Measurements from ENCODE around the gene NR6A1.
A peak's percentile ranks its signal among the peaks of the same experiment; 100 is the strongest.

Gene NR6A1

DNA sequence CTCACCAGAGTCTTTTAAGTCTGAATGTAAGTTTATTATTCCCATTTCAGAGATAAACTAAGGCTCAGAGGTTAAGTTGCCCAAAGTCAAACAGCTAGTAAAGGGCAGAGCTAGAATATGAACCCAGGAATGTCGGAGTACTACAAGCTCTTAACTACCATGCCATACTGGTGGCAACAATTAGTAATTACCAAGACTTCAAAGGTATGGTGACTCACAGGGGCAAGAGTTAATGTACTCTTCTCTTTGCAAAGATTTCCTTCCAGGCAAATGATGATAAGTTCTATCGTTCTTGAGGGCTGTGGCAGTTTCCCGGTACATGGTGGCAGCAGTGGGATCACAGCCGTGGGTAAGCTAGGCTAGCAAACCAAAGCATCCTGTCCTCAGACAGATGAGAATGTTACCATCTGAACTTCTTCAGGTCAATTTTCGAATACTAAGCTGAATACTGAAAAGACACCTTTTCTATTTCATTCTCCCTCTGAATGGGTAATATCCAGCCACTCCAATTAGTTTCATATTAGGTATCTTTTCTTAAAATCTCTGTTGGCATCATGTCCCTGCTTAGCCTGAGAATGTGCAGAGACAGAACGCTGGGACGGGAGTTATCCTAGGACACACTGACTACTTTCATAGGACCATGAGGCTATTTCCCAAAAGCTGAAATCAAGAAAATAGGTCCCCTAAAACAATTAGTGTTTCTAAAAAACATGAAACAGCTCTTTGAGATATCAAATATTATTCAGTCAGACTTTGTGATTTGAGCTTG, 147.0 kb downstream of the NR6A1 start:
- no peak overlapping the region for H3K9ac ChIP-seq (ENCODE audit: low read length)
- H2AK5ac ChIP-seq (ENCODE audit: low read length), result no peak overlapping the region
- no peak overlapping the region for H3K18ac ChIP-seq (ENCODE audit: low read length)
- H3K56ac ChIP-seq (ENCODE audit: low read length), result no peak overlapping the region
- no peak overlapping the region for H4K5ac ChIP-seq (ENCODE audit: low read length)
- no CpG with 5 or more reads among the region's 7 CpGs for WGBS (ENCODE audit: extremely low coverage, insufficient coverage, low lambda C conversion rate)
- no peak overlapping the region for H3K4me3 ChIP-seq (ENCODE audit: low read length)
- H2BK120ac ChIP-seq (ENCODE audit: low read depth, low read length), result no peak overlapping the region
- DNase-seq, result no peak
- H3K27ac ChIP-seq (ENCODE audit: low read depth, low read length), result no peak overlapping the region
- no peaks in the 10 kb centered on the region for H3K79me2 ChIP-seq (ENCODE audit: control insufficient read depth, insufficient read depth, low read length)
- no peak overlapping the region for H3K4ac ChIP-seq (ENCODE audit: low read depth, low read length)
- H3K23ac ChIP-seq (ENCODE audit: low read length), result no peak overlapping the region
- H4K8ac ChIP-seq (ENCODE audit: low read depth, low read length), result no peak overlapping the region
- peaks cover 8% of the 10 kb centered on the region for H3K4me1 ChIP-seq (ENCODE audit: control insufficient read depth, low read depth, low read length)
- no peak overlapping the region for H2BK5ac ChIP-seq (ENCODE audit: low read length)
- no peak overlapping the region for H3K4me2 ChIP-seq (ENCODE audit: low read length)
- H3K27me3 ChIP-seq (ENCODE audit: insufficient read depth, low read length, poor library complexity), result no peaks in the 10 kb centered on the region
- H2BK15ac ChIP-seq (replicated peaks; ENCODE audit: low read depth), result no peak overlapping the region
- peaks cover 4% of the 10 kb centered on the region for H3K79me1 ChIP-seq (ENCODE audit: low read length)
- no peaks in the 10 kb centered on the region for H3K36me3 ChIP-seq (ENCODE audit: control insufficient read depth, insufficient read depth, low read length)

GRCh38 chr9:124622882-124623281, 148.2 kb downstream of the NR6A1 start:
- no peaks in the 10 kb centered on the region for H3K79me2 ChIP-seq (ENCODE audit: control insufficient read depth, insufficient read depth, low read length)
- H3K27me3 ChIP-seq (ENCODE audit: insufficient read depth, low read length, poor library complexity), result no peaks in the 10 kb centered on the region
- no peak overlapping the region for H3K4me3 ChIP-seq (ENCODE audit: low read length)
- peak overlapping the region; percentile 78 for H2BK120ac ChIP-seq (ENCODE audit: low read depth, low read length)
- H3K9ac ChIP-seq (ENCODE audit: low read length), result no peak overlapping the region
- H3K27ac ChIP-seq (ENCODE audit: low read depth, low read length), result no peak overlapping the region
- H3K4ac ChIP-seq (ENCODE audit: low read depth, low read length), result no peak overlapping the region
- H2AK5ac ChIP-seq (ENCODE audit: low read length), result no peak overlapping the region
- no peak overlapping the region for H3K18ac ChIP-seq (ENCODE audit: low read length)
- DNase-seq, result no peak
- no peak overlapping the region for H2BK15ac ChIP-seq (replicated peaks; ENCODE audit: low read depth)
- no peak overlapping the region for H2BK5ac ChIP-seq (ENCODE audit: low read length)
- no peak overlapping the region for H3K23ac ChIP-seq (ENCODE audit: low read length)
- H3K4me1 ChIP-seq (ENCODE audit: control insufficient read depth, low read depth, low read length), result peaks cover 8% of the 10 kb centered on the region
- H4K8ac ChIP-seq (ENCODE audit: low read depth, low read length), result no peak overlapping the region
- peaks cover 4% of the 10 kb centered on the region for H3K79me1 ChIP-seq (ENCODE audit: low read length)
- no peak overlapping the region for H3K56ac ChIP-seq (ENCODE audit: low read length)
- no peak overlapping the region for H4K5ac ChIP-seq (ENCODE audit: low read length)
- H3K36me3 ChIP-seq (ENCODE audit: control insufficient read depth, insufficient read depth, low read length), result no peaks in the 10 kb centered on the region
- no peak overlapping the region for H3K4me2 ChIP-seq (ENCODE audit: low read length)

GRCh38 chr9:124621371-124622328, 149.5 kb downstream of the NR6A1 start:
- Histone ChIP-seq H3K9ac (ENCODE audit: low read length) (peak overlapping the region; percentile 4), H2AK5ac (ENCODE audit: low read length) (no peak overlapping the region), H4K5ac (ENCODE audit: low read length) (no peak overlapping the region), H3K79me2 (ENCODE audit: control insufficient read depth, insufficient read depth, low read length) (no peaks in the 10 kb centered on the region), H3K27ac (ENCODE audit: low read depth, low read length) (no peak overlapping the region), H3K27me3 (ENCODE audit: insufficient read depth, low read length, poor library complexity) (no peaks in the 10 kb centered on the region), H3K79me1 (ENCODE audit: low read length) (peaks cover 4% of the 10 kb centered on the region), H2BK120ac (ENCODE audit: low read depth, low read length) (no peak overlapping the region), H4K8ac (ENCODE audit: low read depth, low read length) (no peak overlapping the region), H2BK5ac (ENCODE audit: low read length) (no peak overlapping the region), H3K36me3 (ENCODE audit: control insufficient read depth, insufficient read depth, low read length) (no peaks in the 10 kb centered on the region), H3K23ac (ENCODE audit: low read length) (no peak overlapping the region), H3K4ac (ENCODE audit: low read depth, low read length) (no peak overlapping the region), H2BK15ac (replicated peaks; ENCODE audit: low read depth) (no peak overlapping the region), H3K4me3 (ENCODE audit: low read length) (no peak overlapping the region), H3K56ac (ENCODE audit: low read length) (peak overlapping the region; percentile 44), H3K18ac (ENCODE audit: low read length) (no peak overlapping the region), H3K4me2 (ENCODE audit: low read length) (no peak overlapping the region), H3K4me1 (ENCODE audit: control insufficient read depth, low read depth, low read length) (peaks cover 8% of the 10 kb centered on the region)
- DNase-seq, result peak; percentile 49
- no CpG with 5 or more reads among the region's 11 CpGs for WGBS (ENCODE audit: extremely low coverage, insufficient coverage, low lambda C conversion rate)

DNA sequence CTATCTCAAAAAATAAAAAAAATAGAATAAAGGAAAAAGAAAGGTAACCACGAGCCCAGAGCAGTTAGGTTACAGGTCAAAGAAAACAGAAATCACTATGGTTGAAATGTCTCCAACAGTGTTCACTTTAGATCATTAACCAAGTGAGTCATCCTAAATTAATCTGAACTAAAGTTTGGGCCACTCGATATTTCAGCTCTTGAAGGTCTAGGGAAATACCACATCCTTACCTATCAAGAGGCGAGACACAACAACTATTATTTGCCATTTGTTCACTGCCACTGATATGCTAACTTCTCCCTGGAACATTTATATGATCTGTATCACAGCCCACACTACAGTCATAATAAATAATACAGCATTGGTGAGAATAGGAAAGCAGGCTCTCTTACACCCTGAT, 152.6 kb downstream of the NR6A1 start:
- Histone ChIP-seq H4K5ac (ENCODE audit: low read length) (no peak overlapping the region), H3K4me3 (ENCODE audit: low read length) (no peak overlapping the region), H3K4ac (ENCODE audit: low read depth, low read length) (no peak overlapping the region), H3K79me1 (ENCODE audit: low read length) (peaks cover 7% of the 10 kb centered on the region), H2BK120ac (ENCODE audit: low read depth, low read length) (no peak overlapping the region), H3K4me1 (ENCODE audit: control insufficient read depth, low read depth, low read length) (peaks cover 8% of the 10 kb centered on the region), H4K8ac (ENCODE audit: low read depth, low read length) (no peak overlapping the region), H3K56ac (ENCODE audit: low read length) (no peak overlapping the region), H3K79me2 (ENCODE audit: control insufficient read depth, insufficient read depth, low read length) (no peaks in the 10 kb centered on the region), H2AK5ac (ENCODE audit: low read length) (no peak overlapping the region), H3K9ac (ENCODE audit: low read length) (no peak overlapping the region), H3K27ac (ENCODE audit: low read depth, low read length) (no peak overlapping the region), H3K36me3 (ENCODE audit: control insufficient read depth, insufficient read depth, low read length) (no peaks in the 10 kb centered on the region), H3K23ac (ENCODE audit: low read length) (no peak overlapping the region), H3K18ac (ENCODE audit: low read length) (no peak overlapping the region), H3K27me3 (ENCODE audit: insufficient read depth, low read length, poor library complexity) (no peaks in the 10 kb centered on the region), H3K4me2 (ENCODE audit: low read length) (no peak overlapping the region), H2BK15ac (replicated peaks; ENCODE audit: low read depth) (no peak overlapping the region), H2BK5ac (ENCODE audit: low read length) (no peak overlapping the region)
- no peak for DNase-seq
- WGBS (ENCODE audit: extremely low coverage, insufficient coverage, low lambda C conversion rate), result no CpG with 5 or more reads among the region's 3 CpGs

GRCh38 chr9:124617477-124618141, 153.5 kb downstream of the NR6A1 start:
- H3K4me2 ChIP-seq (ENCODE audit: low read length), result no peak overlapping the region
- peaks cover 5% of the 10 kb centered on the region for H3K79me1 ChIP-seq (ENCODE audit: low read length)
- no peaks in the 10 kb centered on the region for H3K27me3 ChIP-seq (ENCODE audit: insufficient read depth, low read length, poor library complexity)
- no peak overlapping the region for H3K4ac ChIP-seq (ENCODE audit: low read depth, low read length)
- no peak overlapping the region for H4K8ac ChIP-seq (ENCODE audit: low read depth, low read length)
- no peak overlapping the region for H2BK120ac ChIP-seq (ENCODE audit: low read depth, low read length)
- no CpG with 5 or more reads among the region's 3 CpGs for WGBS (ENCODE audit: extremely low coverage, insufficient coverage, low lambda C conversion rate)
- no peak overlapping the region for H4K5ac ChIP-seq (ENCODE audit: low read length)
- no peak overlapping the region for H2AK5ac ChIP-seq (ENCODE audit: low read length)
- H3K18ac ChIP-seq (ENCODE audit: low read length), result no peak overlapping the region
- H3K4me3 ChIP-seq (ENCODE audit: low read length), result no peak overlapping the region
- no peak overlapping the region for H3K27ac ChIP-seq (ENCODE audit: low read depth, low read length)
- H3K4me1 ChIP-seq (ENCODE audit: control insufficient read depth, low read depth, low read length), result peaks cover 2% of the 10 kb centered on the region
- peak; percentile 87 for DNase-seq
- H3K23ac ChIP-seq (ENCODE audit: low read length), result no peak overlapping the region
- no peaks in the 10 kb centered on the region for H3K36me3 ChIP-seq (ENCODE audit: control insufficient read depth, insufficient read depth, low read length)
- peak overlapping the region; percentile 23 for H2BK15ac ChIP-seq (replicated peaks; ENCODE audit: low read depth)
- no peaks in the 10 kb centered on the region for H3K79me2 ChIP-seq (ENCODE audit: control insufficient read depth, insufficient read depth, low read length)
- H3K56ac ChIP-seq (ENCODE audit: low read length), result no peak overlapping the region
- no peak overlapping the region for H2BK5ac ChIP-seq (ENCODE audit: low read length)
- no peak overlapping the region for H3K9ac ChIP-seq (ENCODE audit: low read length)

All from mesendoderm (in vitro differentiated cells).